ENCODE results near the gene VEPH1. TPM values are rescaled to one million over a fixed set of nuclear protein-coding genes. Genes with fewer than 3 reads are reported as not detected.

VEPH1 gene
- total RNA-seq, 1 experiment from 2014 or later: 7.7 TPM

DNA sequence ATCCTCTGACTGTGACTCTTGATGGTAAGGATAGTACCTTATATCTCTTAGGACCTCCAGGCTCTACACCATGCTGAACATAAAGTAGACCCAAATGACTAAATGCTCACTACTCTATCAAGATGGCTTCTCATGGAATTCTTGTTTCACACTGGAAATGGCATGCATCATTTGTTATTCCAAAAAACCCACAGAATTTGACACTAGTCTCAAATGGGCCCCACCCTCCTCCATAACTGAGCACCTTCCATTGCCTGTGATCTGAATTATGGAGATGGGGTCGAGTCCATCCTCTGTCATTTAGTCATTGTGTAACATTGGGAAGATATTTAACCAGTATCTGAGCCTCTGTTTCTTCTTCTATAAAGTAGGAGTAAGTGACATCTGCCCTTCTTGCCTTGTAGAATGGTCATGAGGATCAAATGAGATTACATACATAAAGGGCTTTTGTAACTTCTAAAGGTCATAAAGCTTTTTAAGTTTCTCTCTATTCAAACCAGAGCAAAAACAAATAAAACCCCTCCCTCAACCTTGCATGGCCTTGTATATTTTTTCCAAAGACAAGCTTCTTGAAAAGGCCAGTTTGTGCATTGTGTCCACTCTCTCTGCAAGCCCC, 123.6 kb downstream of the VEPH1 start:
- H3K14ac ChIP-seq (ENCODE audit: insufficient read depth, low read length): no peak overlapping the region
- H3K9me3 Mint-ChIP-seq: no peaks in the 10 kb centered on the region
- H3K4ac ChIP-seq (ENCODE audit: low read depth, low read length): no peak overlapping the region
- H4K5ac ChIP-seq (ENCODE audit: insufficient read length, low read depth, low read length): no peak overlapping the region
- H3K36me3 Mint-ChIP-seq (ENCODE audit: insufficient read depth in 1 of 3, low read depth in 3 of 3): no peaks in the 10 kb centered on the region
- no peak overlapping the region for H2AFZ ChIP-seq (ENCODE audit: low read length)
- no peak overlapping the region for H3T11ph ChIP-seq (ENCODE audit: low read length)
- H2BK120ac ChIP-seq (ENCODE audit: low read depth, low read length, poor library complexity, severe bottlenecking): no peak overlapping the region
- H2BK20ac ChIP-seq (ENCODE audit: low read depth, low read length, poor library complexity, severe bottlenecking): no peak overlapping the region
- no peaks in the 10 kb centered on the region for H4K20me1 ChIP-seq (ENCODE audit: control insufficient read depth, insufficient read depth, insufficient read length)
- H3K9ac ChIP-seq (ENCODE audit: extremely low read depth, insufficient read length, low read length): no peak overlapping the region
- H3K23ac ChIP-seq (ENCODE audit: insufficient read length, low read depth, low read length): no peak overlapping the region
- H3K18ac ChIP-seq (ENCODE audit: insufficient read length, low read depth, low read length): no peak overlapping the region
- H4K8ac ChIP-seq (replicated peaks; ENCODE audit: insufficient read length, low read depth, low read length): no peak overlapping the region
- no CpG with 5 or more reads among the region's 1 CpG for WGBS (ENCODE audit: extremely low coverage, insufficient read length, low lambda C conversion rate)
- no peaks in the 10 kb centered on the region for H3K27me3 ChIP-seq (ENCODE audit: insufficient read depth, low read length)
- no peak overlapping the region for H2BK15ac ChIP-seq (ENCODE audit: low read depth, low read length)
- H3K79me2 ChIP-seq (ENCODE audit: insufficient read depth, low read length): no peaks in the 10 kb centered on the region
- no peaks in the 10 kb centered on the region for H3K9me3 ChIP-seq (ENCODE audit: control insufficient read depth, low read depth, low read length)
- no peaks in the 10 kb centered on the region for H3K23me2 ChIP-seq (ENCODE audit: insufficient read length, low read depth, low read length, poor library complexity, severe bottlenecking)
- H3K27ac ChIP-seq (ENCODE audit: insufficient read length, low read depth, low read length): no peak overlapping the region
- peaks cover 18 to 28% of the 10 kb centered on the region in 2 experiments for H3K4me1 Mint-ChIP-seq
- TF ChIP-seq CTCF (conservative IDR thresholded peaks at IDR 0.05): no peak
- H3K4me1 ChIP-seq (ENCODE audit: insufficient read depth, low read length): no peaks in the 10 kb centered on the region
- no peak overlapping the region for H2AK5ac ChIP-seq (ENCODE audit: insufficient read length, low read length)
- no peak overlapping the region for H2BK5ac ChIP-seq (ENCODE audit: insufficient read length, low read length)
- no peak overlapping the region for H3K27ac Mint-ChIP-seq
- no peak overlapping the region for H3K56ac ChIP-seq (ENCODE audit: insufficient read length, low read depth, low read length)
- no peaks in the 10 kb centered on the region for H3K79me1 ChIP-seq (ENCODE audit: insufficient read depth, low read depth, low read length, poor library complexity, severe bottlenecking)
- H3K4me3 Mint-ChIP-seq: no peak overlapping the region
- H3K27me3 Mint-ChIP-seq (ENCODE audit: low read depth): no peaks in the 10 kb centered on the region
- H2BK12ac ChIP-seq (ENCODE audit: insufficient read length, low read depth, low read length): no peak overlapping the region
- no peak for DNase-seq
- H3K4me2 ChIP-seq (ENCODE audit: insufficient read depth, insufficient read length, low read length): no peak overlapping the region
- H4K91ac ChIP-seq (ENCODE audit: insufficient read length, low read depth, low read length): no peak overlapping the region
